GM23248 (cell line): Measurements from ENCODE around the gene ST6GALNAC6. TPM values are rescaled to one million over a fixed set of nuclear protein-coding genes. Genes with fewer than 3 reads are reported as not detected.

Experiments used
- DNase-seq: peaks from one replicate; pipeline ENCODE4 v3.0.0-alpha.2; 2015
- H2AFZ ChIP-seq: fragments of 200-600 bp; sonication (generic); 2 replicates; pipeline ENCODE4 v1.6.1; 2016; ENCODE audit warnings: antibody characterized with exemption
- H3F3A ChIP-seq: fragments of 200-600 bp; sonication (generic); 2 replicates; pipeline ENCODE4 v1.6.1; 2016; ENCODE audit warnings: mild to moderate bottlenecking, antibody characterized with exemption, mixed run types; ENCODE audit not compliant: insufficient read depth
- H3K27ac ChIP-seq: fragments of 200-600 bp; sonication (generic); 2 replicates; pipeline ENCODE4 v1.5.1; 2016; ENCODE audit warnings: mild to moderate bottlenecking
- H3K27me3 ChIP-seq: fragments of 200-600 bp; sonication (generic); replicated peaks from 2 replicates; pipeline ENCODE4 v1.6.1; 2016; ENCODE audit warnings: mild to moderate bottlenecking; ENCODE audit not compliant: insufficient read depth
- H3K36me3 ChIP-seq: fragments of 200-600 bp; sonication (generic); 2 replicates; pipeline ENCODE4 v1.6.1; 2016; ENCODE audit warnings: low read depth, mild to moderate bottlenecking
- H3K4me1 ChIP-seq: fragments of 200-600 bp; sonication (generic); 2 replicates; pipeline ENCODE4 v1.6.1; 2016; ENCODE audit warnings: mild to moderate bottlenecking; ENCODE audit not compliant: insufficient read depth
- H3K4me2 ChIP-seq: fragments of 200-600 bp; sonication (generic); one replicate; pipeline ENCODE4 v1.6.1; 2016; ENCODE audit warnings: mild to moderate bottlenecking; ENCODE audit not compliant: unreplicated experiment
- H3K4me3 ChIP-seq: fragments of 200-600 bp; sonication (generic); 2 replicates; pipeline ENCODE4 v1.5.1; 2016; ENCODE audit warnings: mild to moderate bottlenecking
- H3K79me2 ChIP-seq: fragments of 200-600 bp; sonication (generic); 2 replicates; pipeline ENCODE4 v1.6.1; 2016; ENCODE audit warnings: mild to moderate bottlenecking; ENCODE audit not compliant: insufficient read depth
- H3K9ac ChIP-seq: fragments of 200-600 bp; sonication (generic); 2 replicates; pipeline ENCODE4 v1.6.1; 2016; ENCODE audit warnings: mild to moderate bottlenecking
- H3K9me2 ChIP-seq: fragments of 200-600 bp; sonication (generic); 2 replicates; pipeline ENCODE4 v1.6.1; 2016; ENCODE audit warnings: mixed run types, mild to moderate bottlenecking, moderate library complexity; ENCODE audit not compliant: insufficient read depth
- H3K9me3 ChIP-seq: fragments of 200-600 bp; sonication (generic); one replicate; pipeline ENCODE4 v1.6.1; 2017; ENCODE audit warnings: low read depth
- H4K20me1 ChIP-seq: fragments of 200-600 bp; sonication (generic); 2 replicates; pipeline ENCODE4 v1.6.0; 2016; ENCODE audit not compliant: insufficient read depth
- EZH2 ChIP-seq: fragments of 200-600 bp; sonication (generic); IDR thresholded peaks from 2 replicates; pipeline ENCODE4 v1.6.1; 2018; ENCODE audit warnings: antibody characterized with exemption, mild to moderate bottlenecking; ENCODE audit not compliant: insufficient read depth, poor library complexity, severe bottlenecking
- EZH2phosphoT487 ChIP-seq: fragments of 200-600 bp; sonication (generic); IDR thresholded peaks from 2 replicates; pipeline ENCODE4 v1.6.1; 2018; ENCODE audit warnings: antibody characterized with exemption, moderate library complexity, mild to moderate bottlenecking, low read depth; ENCODE audit not compliant: insufficient read depth
- WGBS, 2 experiments: methylation state at CpG; one replicate each; pipeline ENCODE4 v1.1.6; 2015 to 2017; ENCODE audit warnings: low lambda C conversion rate in 2 of 2, low coverage in 1 of 2; ENCODE audit errors: missing lambda C conversion rate in 2 of 2; 5-methylcytosine and 5-hydroxymethylcytosine counted together
- in situ Hi-C: fragments of 300-500 bp; cut with MboI; formaldehyde crosslinking; loops from 2 replicates; pipeline ENCODE4 v1.15.0; 2020
- polyA plus RNA-seq: library from polyadenylated mRNA; unstranded; fragments of >200 nt; fragmentation: Nextera tagmentation; extraction: Ambion mirVana; gene quantifications from 2 replicates; pipeline ENCODE4 v1.2.1, GENCODE V29; 2016
- total RNA-seq: library from RNA; depleted of rRNA; stranded (reverse); fragments of >200 nt; shearing (Covaris generic); gene quantifications from 2 replicates; pipeline ENCODE4 v1.2.3, GENCODE V29; 2014

The ST6GALNAC6 gene
- total and polyA plus RNA-seq, 2 experiments from 2014 or later, result 81.1 to 88.0 TPM

DNA sequence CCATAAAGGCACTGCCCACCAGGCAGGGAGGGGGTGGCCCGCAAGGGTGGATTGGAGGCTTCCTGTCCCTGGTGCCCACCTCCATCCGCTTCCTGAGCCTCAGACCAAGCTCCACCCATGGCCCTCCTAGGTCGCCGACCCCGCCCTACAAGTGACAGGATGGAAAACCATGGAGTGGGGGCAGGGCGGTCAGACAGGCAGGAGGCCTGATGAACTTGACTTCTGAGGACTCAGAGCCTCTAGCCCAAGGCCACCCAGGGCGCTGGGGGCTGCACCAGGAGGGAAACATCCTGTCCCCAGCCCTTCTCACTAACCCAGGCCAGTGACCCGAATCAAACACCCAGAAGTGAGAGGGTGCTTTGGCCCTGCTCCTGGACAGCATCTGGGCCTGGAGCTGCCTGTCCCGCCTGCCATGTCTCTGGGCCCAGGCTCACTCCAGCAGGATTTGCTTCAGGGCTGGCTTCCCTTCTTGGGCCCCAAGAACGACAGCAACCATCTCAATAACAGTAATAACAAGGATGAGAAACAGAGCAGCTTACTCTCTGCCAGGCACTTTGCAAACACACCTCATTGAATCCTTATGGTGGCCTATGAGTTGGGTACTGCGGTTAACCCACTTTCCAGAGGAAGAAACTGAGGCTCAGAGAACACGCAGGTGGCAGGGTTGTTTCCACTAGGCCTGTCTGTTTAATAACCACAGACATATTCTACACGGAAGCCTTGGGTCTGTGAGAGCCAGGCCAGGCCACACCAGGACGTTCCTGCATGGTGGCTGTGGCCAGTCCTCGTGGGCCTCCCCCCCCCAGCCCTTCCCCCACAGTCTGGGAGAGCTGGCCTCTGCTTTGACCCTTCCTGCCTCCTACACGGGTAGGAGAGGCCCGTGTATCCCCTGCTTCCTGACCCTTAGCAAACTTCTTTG is 4.4 kb upstream of the ST6GALNAC6 start:
- in situ Hi-C loops, result no loop called here
- Histone ChIP-seq H3K27me3 (no peaks in the 10 kb centered on the region), H2AFZ (peak overlapping the region; percentile 20; the same call in 1 of the 2 replicates), H3K4me3 (no peak overlapping the region), H3K4me1 (peaks cover 32% of the 10 kb centered on the region), H3K36me3 (no peaks in the 10 kb centered on the region), H3K79me2 (no peaks in the 10 kb centered on the region), H3K4me2 (no peak overlapping the region), H3K9ac (peak overlapping the region; percentile 1; the same call in 1 of the 2 replicates), H4K20me1 (no peaks in the 10 kb centered on the region), H3F3A (peaks cover 9% of the 10 kb centered on the region; the same call in 1 of the 2 replicates), H3K27ac (peak overlapping the region; percentile 25; the same call in 1 of the 2 replicates), H3K9me2 (no peaks in the 10 kb centered on the region), H3K9me3 (no peaks in the 10 kb centered on the region)
- WGBS, 2 experiments, result 47 to 49% methylated on average over 14 to 17 of the region's 17 CpGs
- peak; percentile 36 for DNase-seq
- TF ChIP-seq EZH2phosphoT487, result no peak
- TF ChIP-seq EZH2, result no peak

DNA sequence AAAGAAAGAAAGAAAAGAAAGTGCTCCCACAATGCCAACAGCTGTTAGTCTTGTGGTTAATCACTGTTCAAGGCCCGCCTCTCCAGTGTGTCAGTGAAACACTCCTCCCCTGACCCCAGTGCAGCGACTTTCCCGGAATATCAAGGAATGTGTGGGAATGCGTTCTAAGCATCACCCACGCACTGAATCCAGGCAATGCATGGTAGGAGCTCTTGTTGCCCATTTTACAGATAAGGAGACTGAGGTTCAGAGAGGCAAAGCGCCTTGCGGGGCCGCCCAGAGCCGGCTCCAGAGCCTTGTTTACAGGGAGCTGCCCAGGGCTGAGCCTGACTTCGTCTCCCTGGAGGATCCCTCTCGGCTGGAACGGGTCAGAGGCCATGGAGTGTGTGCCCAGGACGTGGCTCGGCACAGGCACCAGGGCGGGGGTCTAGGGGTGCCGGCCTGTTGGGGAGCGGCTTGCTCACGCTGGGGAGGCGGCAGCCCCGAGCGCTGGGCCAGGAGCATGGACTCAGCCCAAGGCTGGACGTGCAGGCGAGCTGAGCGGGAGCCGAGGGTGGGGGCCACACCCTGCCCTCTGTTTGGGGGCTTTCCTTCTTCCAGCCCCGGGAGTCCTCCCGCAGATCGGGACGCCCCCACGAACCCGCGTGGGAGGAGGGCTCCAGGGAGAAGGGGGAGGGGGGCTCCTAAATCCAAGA is 823 bp downstream of the ST6GALNAC6 start:
- no peaks in the 10 kb centered on the region for H3K9me2 ChIP-seq
- peak overlapping the region; percentile 97 for H3K27ac ChIP-seq
- no peak overlapping the region for H2AFZ ChIP-seq
- peak overlapping the region; percentile 100 for H3K9ac ChIP-seq
- H3K9me3 ChIP-seq, result no peaks in the 10 kb centered on the region
- H3K27me3 ChIP-seq, result no peaks in the 10 kb centered on the region
- H3K79me2 ChIP-seq, result peaks cover 38% of the 10 kb centered on the region
- H3K4me3 ChIP-seq, result peak overlapping the region; percentile 89
- TF ChIP-seq EZH2phosphoT487 (no peak), EZH2 (no peak)
- H4K20me1 ChIP-seq, result no peaks in the 10 kb centered on the region
- peak; percentile 94 for DNase-seq
- peaks cover 21% of the 10 kb centered on the region; the same call in 1 of the 2 replicates for H3K36me3 ChIP-seq
- WGBS, 2 experiments, result 1% methylated on average over 31 to 32 of the region's 32 CpGs
- H3K4me1 ChIP-seq, result peaks cover 34% of the 10 kb centered on the region
- in situ Hi-C loops, result no loop called here
- peaks cover 5% of the 10 kb centered on the region; the same call in 1 of the 2 replicates for H3F3A ChIP-seq
- H3K4me2 ChIP-seq, result peak overlapping the region; percentile 87

DNA sequence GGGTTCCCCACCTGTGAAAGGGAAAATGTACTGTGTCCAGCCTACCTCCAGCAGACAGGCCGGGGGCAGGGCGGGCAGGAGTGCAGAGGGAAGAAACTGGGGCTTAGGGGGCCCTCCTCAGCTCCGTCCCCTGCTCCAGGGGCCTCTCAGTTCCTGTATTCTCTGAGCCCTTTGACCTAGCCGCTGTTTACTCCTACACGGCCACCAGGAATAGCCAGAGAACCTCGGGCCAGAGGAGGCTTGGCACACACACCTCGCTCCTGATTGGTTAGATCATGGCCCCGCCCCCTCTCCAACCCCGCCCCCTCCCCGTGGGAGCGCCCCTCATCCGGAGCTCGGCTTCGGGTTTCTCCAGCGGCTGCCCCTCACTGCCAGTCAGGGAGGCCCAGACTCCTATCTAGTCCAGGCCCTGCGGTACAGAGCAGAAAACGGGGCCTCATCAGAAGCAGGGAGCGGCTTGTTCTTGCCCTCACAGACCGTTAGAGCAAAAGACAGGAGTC is 2.2 kb downstream of the ST6GALNAC6 start:
- Histone ChIP-seq H4K20me1 (no peaks in the 10 kb centered on the region), H3K4me2 (peak overlapping the region; percentile 87), H3K9me2 (no peaks in the 10 kb centered on the region), H3F3A (peaks cover 5% of the 10 kb centered on the region; the same call in 1 of the 2 replicates), H3K4me1 (peaks cover 27% of the 10 kb centered on the region), H3K27ac (peak overlapping the region; percentile 97), H3K27me3 (no peaks in the 10 kb centered on the region), H3K9me3 (no peaks in the 10 kb centered on the region), H2AFZ (no peak overlapping the region), H3K9ac (peak overlapping the region; percentile 100), H3K36me3 (peaks cover 34% of the 10 kb centered on the region; the same call in 1 of the 2 replicates), H3K4me3 (peak overlapping the region; percentile 89), H3K79me2 (peaks cover 49% of the 10 kb centered on the region)
- DNase-seq, result peak; percentile 86
- 19 to 30% methylated on average over 10 to 19 of the region's 19 CpGs for WGBS, 2 experiments
- in situ Hi-C loops, result no loop called here
- TF ChIP-seq EZH2phosphoT487 (no peak), EZH2 (no peak)

DNA sequence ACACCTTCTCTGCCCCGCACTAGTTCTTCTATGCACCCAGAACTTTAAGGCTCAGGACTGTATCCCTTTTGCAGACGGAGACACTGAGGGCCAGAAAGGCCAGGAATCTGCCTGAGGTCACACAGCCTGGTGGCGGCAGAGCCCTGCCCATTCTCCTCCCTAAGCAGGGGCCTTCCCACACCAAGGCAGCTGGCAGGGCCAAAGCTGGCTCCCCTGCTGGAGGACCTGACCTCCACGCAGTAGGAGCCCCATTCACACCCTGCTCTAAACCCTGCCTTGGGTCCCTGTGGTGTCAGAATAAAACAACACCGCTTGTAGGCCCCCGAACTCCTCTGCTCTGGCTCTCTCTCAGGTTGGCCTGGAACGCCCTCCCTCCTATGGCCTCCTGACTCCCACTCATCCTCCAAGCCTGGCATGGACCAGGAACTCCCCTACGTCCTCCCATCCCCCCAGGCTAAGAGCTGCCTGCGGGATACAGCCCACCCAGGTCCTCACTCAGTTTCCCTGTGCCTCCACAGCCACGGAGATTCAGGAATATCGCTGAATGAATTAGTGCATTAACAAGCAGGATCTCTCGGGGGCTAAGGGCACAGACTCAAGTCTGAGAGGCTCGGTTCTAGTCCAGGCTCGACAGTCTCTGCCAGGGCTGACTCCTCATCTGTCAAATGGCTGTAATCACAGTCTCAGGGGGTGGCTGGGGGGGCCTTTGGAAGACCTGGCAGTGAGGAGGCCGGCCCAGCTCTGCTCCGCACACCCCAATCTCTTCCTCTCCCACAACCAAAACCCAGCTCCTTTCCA is 2.8 kb downstream of the ST6GALNAC6 start:
- H3F3A ChIP-seq, result peaks cover 5% of the 10 kb centered on the region; the same call in 1 of the 2 replicates
- H3K4me1 ChIP-seq, result peaks cover 27% of the 10 kb centered on the region
- WGBS, 2 experiments, result 72 to 75% methylated on average over 16 of the region's 16 CpGs
- peaks cover 53% of the 10 kb centered on the region for H3K79me2 ChIP-seq
- peak overlapping the region; percentile 28; the same call in 1 of the 2 replicates for H3K27ac ChIP-seq
- peak overlapping the region; percentile 38 for H3K9ac ChIP-seq
- TF ChIP-seq EZH2phosphoT487 (no peak), EZH2 (no peak)
- no peaks in the 10 kb centered on the region for H3K9me3 ChIP-seq
- no peak for DNase-seq
- H3K4me2 ChIP-seq, result peak overlapping the region; percentile 87
- peak overlapping the region; percentile 33 for H3K4me3 ChIP-seq
- no peaks in the 10 kb centered on the region for H3K27me3 ChIP-seq
- no peak overlapping the region for H2AFZ ChIP-seq
- in situ Hi-C loops, result no loop called here
- peaks cover 38% of the 10 kb centered on the region; the same call in 1 of the 2 replicates for H3K36me3 ChIP-seq
- no peaks in the 10 kb centered on the region for H3K9me2 ChIP-seq
- H4K20me1 ChIP-seq, result no peaks in the 10 kb centered on the region
